ENCODE data around the gene NMD3. TPM values are rescaled to one million over a fixed set of nuclear protein-coding genes. Genes with fewer than 3 reads are reported as not detected.

The NMD3 gene
- total RNA-seq = 77.0 TPM

GRCh38 chr3:161220850-161221753 lies at the start of gene NMD3:
Gene NMD3, plus strand, starts transcription at chr3:161221311. Its CDS starts 703 bp downstream, at chr3:161222014.

Small RNA genes lying within 50 kb of the gene (small RNA-seq; reads per million reads assigned to genes)
- gene AC108738.1 = not detected

Other genes with a start within 250 kb of the NMD3 start
- 225 TPM for gene B3GALNT1, start 116.0 kb upstream of the NMD3 start, total RNA-seq
- 33.9 TPM for gene SPTSSB, start 150.2 kb downstream of the NMD3 start, total RNA-seq